NCI-H2081 (cell line): ENCODE results near the gene CRYBB2.
"Not testable (repeated sequence)": the region's sequence is repeated elsewhere in the genome, so short reads cannot be mapped to it uniquely, and the experiment has no call there.

Experiments used
- DNase-seq, 2 experiments: peaks; one replicate each; lab custom pipeline; 2025; lab: John Stamatoyannopoulos, UW

CRYBB2 gene

GRCh38 chr22:25219211-25219689, at the start of gene CRYBB2:
Gene CRYBB2 (plus strand): TSS chr22:25219639. CDS start chr22:25221430, 1,791 bp downstream.
- DNase-seq = no peak

GRCh38 chr22:25170426-25170980, 48.9 kb upstream of the CRYBB2 start:
- DNase-seq = no peak

GRCh38 chr22:25172153-25172552, 47.3 kb upstream of the CRYBB2 start:
- DNase-seq = no peak

GRCh38 chr22:25174156-25174887, 45.1 kb upstream of the CRYBB2 start:
- no peak for DNase-seq

GRCh38 chr22:25174888-25175411, 44.5 kb upstream of the CRYBB2 start:
- no peak for DNase-seq

GRCh38 chr22:25176175-25176574, 43.3 kb upstream of the CRYBB2 start:
- DNase-seq = no peak

- DNase-seq = no peak
Observed at GRCh38 chr22:25176799-25177198, 42.6 kb upstream of the CRYBB2 start.

GRCh38 chr22:25177226-25177625, 42.2 kb upstream of the CRYBB2 start:
- no peak for DNase-seq

- no peak for DNase-seq
Observed at GRCh38 chr22:25177895-25178294, 41.5 kb upstream of the CRYBB2 start.

- not testable (repeated sequence) for DNase-seq
Observed at GRCh38 chr22:25178348-25178747, 41.1 kb upstream of the CRYBB2 start.

GRCh38 chr22:25178869-25179631, 40.4 kb upstream of the CRYBB2 start:
- DNase-seq = not testable (repeated sequence)

GRCh38 chr22:25182131-25183110, 37.0 kb upstream of the CRYBB2 start:
- no peak for DNase-seq

- DNase-seq = no peak
Observed at GRCh38 chr22:25183949-25184619, 35.4 kb upstream of the CRYBB2 start.

GRCh38 chr22:25186140-25186539, 33.3 kb upstream of the CRYBB2 start:
- no peak for DNase-seq

- no peak for DNase-seq
Observed at GRCh38 chr22:25187469-25187868, 32.0 kb upstream of the CRYBB2 start.

- DNase-seq = no peak
Observed at GRCh38 chr22:25192406-25192805, 27.0 kb upstream of the CRYBB2 start.

- no peak for DNase-seq
Observed at GRCh38 chr22:25193130-25193529, 26.3 kb upstream of the CRYBB2 start.

GRCh38 chr22:25193548-25193947, 25.9 kb upstream of the CRYBB2 start:
- no peak for DNase-seq

- no peak for DNase-seq
Observed at GRCh38 chr22:25196326-25196725, 23.1 kb upstream of the CRYBB2 start.

- no peak for DNase-seq
Observed at GRCh38 chr22:25197340-25197739, 22.1 kb upstream of the CRYBB2 start.
